ENCODE data around the gene IFNA21.
"Not testable (repeated sequence)": the region's sequence is repeated elsewhere in the genome, so short reads cannot be mapped to it uniquely, and the experiment has no call there.

The IFNA21 gene

GRCh38 chr9:21182810-21183736, 16.6 kb upstream of the IFNA21 start:
- H3K27ac ChIP-seq (ENCODE audit: low read depth, low read length); H3K36me3 ChIP-seq (ENCODE audit: insufficient read depth, low read length); H3K4me3 ChIP-seq (ENCODE audit: low read depth in 1 of 2, low read length in 2 of 2); H3K9ac ChIP-seq (ENCODE audit: low read length); H3K9me3 ChIP-seq (ENCODE audit: low read length); H3K27me3 ChIP-seq (ENCODE audit: control insufficient read depth in 1 of 2, insufficient read depth in 2 of 2, low read length in 2 of 2); H3K4me1 ChIP-seq (ENCODE audit: insufficient read depth, low read length): not testable (repeated sequence)

GRCh38 chr9:21174671-21175070, 8.2 kb upstream of the IFNA21 start:
- no peaks in the 10 kb centered on the region for H3K4me1 ChIP-seq (ENCODE audit: insufficient read depth, low read length)
- H3K36me3 ChIP-seq (ENCODE audit: insufficient read depth, low read length), result no peaks in the 10 kb centered on the region
- H3K27me3 ChIP-seq (ENCODE audit: control insufficient read depth in 1 of 2, insufficient read depth in 2 of 2, low read length in 2 of 2), result no peaks in the 10 kb centered on the region
- H3K27ac ChIP-seq (ENCODE audit: low read depth, low read length), result no peak overlapping the region
- no peak overlapping the region for H3K4me3 ChIP-seq (ENCODE audit: low read depth in 1 of 2, low read length in 2 of 2)
- no peaks in the 10 kb centered on the region for H3K9me3 ChIP-seq (ENCODE audit: low read length)
- H3K9ac ChIP-seq (ENCODE audit: low read length), result no peak overlapping the region

GRCh38 chr9:21172156-21172555, 5.7 kb upstream of the IFNA21 start:
- no peak overlapping the region for H3K9ac ChIP-seq (ENCODE audit: low read length)
- H3K27me3 ChIP-seq (ENCODE audit: control insufficient read depth in 1 of 2, insufficient read depth in 2 of 2, low read length in 2 of 2), result no peaks in the 10 kb centered on the region
- H3K4me1 ChIP-seq (ENCODE audit: insufficient read depth, low read length), result no peaks in the 10 kb centered on the region
- H3K4me3 ChIP-seq (ENCODE audit: low read depth in 1 of 2, low read length in 2 of 2), result no peak overlapping the region
- H3K9me3 ChIP-seq (ENCODE audit: low read length), result no peaks in the 10 kb centered on the region
- H3K27ac ChIP-seq (ENCODE audit: low read depth, low read length), result no peak overlapping the region
- no peaks in the 10 kb centered on the region for H3K36me3 ChIP-seq (ENCODE audit: insufficient read depth, low read length)

GRCh38 chr9:21171351-21171750, 4.9 kb upstream of the IFNA21 start:
- H3K9ac ChIP-seq (ENCODE audit: low read length), result no peak overlapping the region
- H3K4me1 ChIP-seq (ENCODE audit: insufficient read depth, low read length), result no peaks in the 10 kb centered on the region
- no peak overlapping the region for H3K4me3 ChIP-seq (ENCODE audit: low read depth in 1 of 2, low read length in 2 of 2)
- H3K9me3 ChIP-seq (ENCODE audit: low read length), result no peaks in the 10 kb centered on the region
- no peak overlapping the region for H3K27ac ChIP-seq (ENCODE audit: low read depth, low read length)
- H3K36me3 ChIP-seq (ENCODE audit: insufficient read depth, low read length), result no peaks in the 10 kb centered on the region
- no peaks in the 10 kb centered on the region for H3K27me3 ChIP-seq (ENCODE audit: control insufficient read depth in 1 of 2, insufficient read depth in 2 of 2, low read length in 2 of 2)

- H3K27ac ChIP-seq (ENCODE audit: low read depth, low read length), result no peak overlapping the region
- H3K27me3 ChIP-seq (ENCODE audit: control insufficient read depth in 1 of 2, insufficient read depth in 2 of 2, low read length in 2 of 2), result no peaks in the 10 kb centered on the region
- H3K4me3 ChIP-seq (ENCODE audit: low read depth in 1 of 2, low read length in 2 of 2), result no peak overlapping the region
- H3K9me3 ChIP-seq (ENCODE audit: low read length), result no peaks in the 10 kb centered on the region
- H3K4me1 ChIP-seq (ENCODE audit: insufficient read depth, low read length), result no peaks in the 10 kb centered on the region
- H3K36me3 ChIP-seq (ENCODE audit: insufficient read depth, low read length), result no peaks in the 10 kb centered on the region
- H3K9ac ChIP-seq (ENCODE audit: low read length), result no peak overlapping the region
Measured at GRCh38 chr9:21165516-21165915, 944 bp downstream of the IFNA21 start.

- Histone ChIP-seq H3K9ac (ENCODE audit: low read length) (no peak overlapping the region), H3K27me3 (ENCODE audit: control insufficient read depth in 1 of 2, insufficient read depth in 2 of 2, low read length in 2 of 2) (no peaks in the 10 kb centered on the region), H3K9me3 (ENCODE audit: low read length) (no peaks in the 10 kb centered on the region), H3K4me3 (ENCODE audit: low read depth in 1 of 2, low read length in 2 of 2) (no peak overlapping the region), H3K27ac (ENCODE audit: low read depth, low read length) (no peak overlapping the region), H3K36me3 (ENCODE audit: insufficient read depth, low read length) (no peaks in the 10 kb centered on the region), H3K4me1 (ENCODE audit: insufficient read depth, low read length) (no peaks in the 10 kb centered on the region)
Measured at GRCh38 chr9:21160178-21160577, 6.3 kb downstream of the IFNA21 start.

- Histone ChIP-seq H3K36me3 (ENCODE audit: insufficient read depth, low read length) (no peaks in the 10 kb centered on the region), H3K4me1 (ENCODE audit: insufficient read depth, low read length) (no peaks in the 10 kb centered on the region), H3K9me3 (ENCODE audit: low read length) (no peaks in the 10 kb centered on the region), H3K27ac (ENCODE audit: low read depth, low read length) (no peak overlapping the region), H3K4me3 (ENCODE audit: low read depth in 1 of 2, low read length in 2 of 2) (no peak overlapping the region), H3K9ac (ENCODE audit: low read length) (no peak overlapping the region), H3K27me3 (ENCODE audit: control insufficient read depth in 1 of 2, insufficient read depth in 2 of 2, low read length in 2 of 2) (no peaks in the 10 kb centered on the region)
Measured at GRCh38 chr9:21155501-21155900, 11.0 kb downstream of the IFNA21 start.

- Histone ChIP-seq H3K36me3 (ENCODE audit: insufficient read depth, low read length) (no peaks in the 10 kb centered on the region), H3K9ac (ENCODE audit: low read length) (no peak overlapping the region), H3K4me3 (ENCODE audit: low read depth in 1 of 2, low read length in 2 of 2) (no peak overlapping the region), H3K9me3 (ENCODE audit: low read length) (no peaks in the 10 kb centered on the region), H3K27me3 (ENCODE audit: control insufficient read depth in 1 of 2, insufficient read depth in 2 of 2, low read length in 2 of 2) (no peaks in the 10 kb centered on the region), H3K27ac (ENCODE audit: low read depth, low read length) (no peak overlapping the region), H3K4me1 (ENCODE audit: insufficient read depth, low read length) (no peaks in the 10 kb centered on the region)
Measured at GRCh38 chr9:21154018-21154608, 12.3 kb downstream of the IFNA21 start.

GRCh38 chr9:21153336-21154017, 13.0 kb downstream of the IFNA21 start:
- no peak overlapping the region for H3K4me3 ChIP-seq (ENCODE audit: low read depth in 1 of 2, low read length in 2 of 2)
- no peak overlapping the region for H3K9ac ChIP-seq (ENCODE audit: low read length)
- no peaks in the 10 kb centered on the region for H3K9me3 ChIP-seq (ENCODE audit: low read length)
- H3K4me1 ChIP-seq (ENCODE audit: insufficient read depth, low read length), result no peaks in the 10 kb centered on the region
- no peak overlapping the region for H3K27ac ChIP-seq (ENCODE audit: low read depth, low read length)
- no peaks in the 10 kb centered on the region for H3K36me3 ChIP-seq (ENCODE audit: insufficient read depth, low read length)
- H3K27me3 ChIP-seq (ENCODE audit: control insufficient read depth in 1 of 2, insufficient read depth in 2 of 2, low read length in 2 of 2), result no peaks in the 10 kb centered on the region

GRCh38 chr9:21144603-21145002, 21.9 kb downstream of the IFNA21 start:
- Histone ChIP-seq H3K9me3 (ENCODE audit: low read length) (no peaks in the 10 kb centered on the region), H3K9ac (ENCODE audit: low read length) (no peak overlapping the region), H3K27me3 (ENCODE audit: control insufficient read depth in 1 of 2, insufficient read depth in 2 of 2, low read length in 2 of 2) (no peaks in the 10 kb centered on the region), H3K4me3 (ENCODE audit: low read depth in 1 of 2, low read length in 2 of 2) (no peak overlapping the region), H3K4me1 (ENCODE audit: insufficient read depth, low read length) (no peaks in the 10 kb centered on the region), H3K36me3 (ENCODE audit: insufficient read depth, low read length) (no peaks in the 10 kb centered on the region), H3K27ac (ENCODE audit: low read depth, low read length) (no peak overlapping the region)

GRCh38 chr9:21141427-21141882, 25.0 kb downstream of the IFNA21 start, which contains the start of gene IFNW1:
TSS of gene IFNW1 (minus strand) at chr9:21141832. CDS start at chr9:21141570, 262 bp downstream.
- Histone ChIP-seq H3K36me3 (ENCODE audit: insufficient read depth, low read length) (no peaks in the 10 kb centered on the region), H3K9ac (ENCODE audit: low read length) (no peak within 1 kb of the TSS), H3K4me3 (ENCODE audit: low read depth in 1 of 2, low read length in 2 of 2) (no peak within 1 kb of the TSS), H3K9me3 (ENCODE audit: low read length) (no peaks in the 10 kb centered on the region), H3K27me3 (ENCODE audit: control insufficient read depth in 1 of 2, insufficient read depth in 2 of 2, low read length in 2 of 2) (no peaks in the 10 kb centered on the region), H3K4me1 (ENCODE audit: insufficient read depth, low read length) (no peaks in the 10 kb centered on the region), H3K27ac (ENCODE audit: low read depth, low read length) (no peak within 1 kb of the TSS)

All from muscle layer of colon (tissue), 2 donors.